Endothelial cell (in vitro differentiated cells): ENCODE data around the gene ANKS1A. TPM values are rescaled to one million over a fixed set of nuclear protein-coding genes. Genes with fewer than 3 reads are reported as not detected.

Experiments used
- DNase-seq: peaks from one replicate; pipeline ENCODE4 v3.0.0; 2021; ENCODE audit warnings: low spot score
- H3K27ac Mint-ChIP-seq: one replicate; pipeline ENCODE4 v1.8.0; 2021; ENCODE audit warnings: mixed read lengths, inconsistent platforms; ENCODE audit not compliant: unreplicated experiment
- H3K27me3 Mint-ChIP-seq: one replicate; pipeline ENCODE4 v1.8.0; 2021; ENCODE audit warnings: mild to moderate bottlenecking, moderate library complexity, mixed read lengths, inconsistent platforms; ENCODE audit not compliant: unreplicated experiment
- H3K36me3 Mint-ChIP-seq: one replicate; pipeline ENCODE4 v1.8.0; 2021; ENCODE audit warnings: mild to moderate bottlenecking, low read depth, mixed read lengths, inconsistent platforms; ENCODE audit not compliant: unreplicated experiment
- H3K4me1 Mint-ChIP-seq: one replicate; pipeline ENCODE4 v1.8.0; 2021; ENCODE audit warnings: mild to moderate bottlenecking, mixed read lengths, inconsistent platforms; ENCODE audit not compliant: unreplicated experiment
- H3K4me3 Mint-ChIP-seq: one replicate; pipeline ENCODE4 v1.8.0; 2021; ENCODE audit warnings: mild to moderate bottlenecking, mixed read lengths, inconsistent platforms; ENCODE audit not compliant: unreplicated experiment
- H3K9me3 Mint-ChIP-seq: one replicate; pipeline ENCODE4 v1.8.0; 2021; ENCODE audit warnings: mixed read lengths, inconsistent platforms; ENCODE audit not compliant: unreplicated experiment
- total RNA-seq: library from RNA; stranded (reverse); fragmentation: NEBNext Ultra II Directional; extraction: Animal tissue kit (Norgen Biotek cat#: 25700); gene quantifications from one replicate; pipeline ENCODE4 v1.2.1, GENCODE V29; 2021; ENCODE audit not compliant: unreplicated experiment
- TF ChIP-seq, protein P1 (sequence below): fragments of 200-600 bp; sonication (generic); IDR thresholded peaks from one replicate; pipeline ENCODE4 v1.5.0; 2021; ENCODE audit warnings: antibody characterized with exemption; ENCODE audit not compliant: unreplicated experiment

ANKS1A gene
- total RNA-seq, 1 donor from 2014 or later, result 20.1 TPM

DNA sequence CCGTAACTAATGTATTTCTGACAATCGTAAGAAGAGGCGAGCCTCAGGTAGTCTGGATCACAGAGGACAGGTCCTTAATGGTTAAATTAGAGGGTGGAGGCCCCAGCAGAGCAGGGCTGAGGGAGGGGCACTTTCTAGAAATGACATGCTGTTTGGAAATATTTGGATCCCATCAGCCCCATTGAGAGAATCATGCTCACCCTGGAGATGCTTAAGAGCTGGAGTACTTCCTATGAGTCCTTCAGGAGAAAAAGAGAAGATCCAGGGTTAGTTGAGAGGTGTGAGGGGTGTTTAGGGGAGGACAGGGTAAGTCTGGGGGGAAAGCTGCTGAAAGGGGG, 129.1 kb downstream of the ANKS1A start:
- no peak for DNase-seq
- Mint-ChIP-seq H3K36me3 (peaks cover 5% of the 10 kb centered on the region), H3K9me3 (no peaks in the 10 kb centered on the region), H3K27ac (no peak overlapping the region), H3K27me3 (peaks cover 3% of the 10 kb centered on the region), H3K4me1 (peaks cover 73% of the 10 kb centered on the region), H3K4me3 (no peak overlapping the region)
- TF ChIP-seq, protein P1, sequence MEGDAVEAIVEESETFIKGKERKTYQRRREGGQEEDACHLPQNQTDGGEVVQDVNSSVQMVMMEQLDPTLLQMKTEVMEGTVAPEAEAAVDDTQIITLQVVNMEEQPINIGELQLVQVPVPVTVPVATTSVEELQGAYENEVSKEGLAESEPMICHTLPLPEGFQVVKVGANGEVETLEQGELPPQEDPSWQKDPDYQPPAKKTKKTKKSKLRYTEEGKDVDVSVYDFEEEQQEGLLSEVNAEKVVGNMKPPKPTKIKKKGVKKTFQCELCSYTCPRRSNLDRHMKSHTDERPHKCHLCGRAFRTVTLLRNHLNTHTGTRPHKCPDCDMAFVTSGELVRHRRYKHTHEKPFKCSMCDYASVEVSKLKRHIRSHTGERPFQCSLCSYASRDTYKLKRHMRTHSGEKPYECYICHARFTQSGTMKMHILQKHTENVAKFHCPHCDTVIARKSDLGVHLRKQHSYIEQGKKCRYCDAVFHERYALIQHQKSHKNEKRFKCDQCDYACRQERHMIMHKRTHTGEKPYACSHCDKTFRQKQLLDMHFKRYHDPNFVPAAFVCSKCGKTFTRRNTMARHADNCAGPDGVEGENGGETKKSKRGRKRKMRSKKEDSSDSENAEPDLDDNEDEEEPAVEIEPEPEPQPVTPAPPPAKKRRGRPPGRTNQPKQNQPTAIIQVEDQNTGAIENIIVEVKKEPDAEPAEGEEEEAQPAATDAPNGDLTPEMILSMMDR, result no peak

DNA sequence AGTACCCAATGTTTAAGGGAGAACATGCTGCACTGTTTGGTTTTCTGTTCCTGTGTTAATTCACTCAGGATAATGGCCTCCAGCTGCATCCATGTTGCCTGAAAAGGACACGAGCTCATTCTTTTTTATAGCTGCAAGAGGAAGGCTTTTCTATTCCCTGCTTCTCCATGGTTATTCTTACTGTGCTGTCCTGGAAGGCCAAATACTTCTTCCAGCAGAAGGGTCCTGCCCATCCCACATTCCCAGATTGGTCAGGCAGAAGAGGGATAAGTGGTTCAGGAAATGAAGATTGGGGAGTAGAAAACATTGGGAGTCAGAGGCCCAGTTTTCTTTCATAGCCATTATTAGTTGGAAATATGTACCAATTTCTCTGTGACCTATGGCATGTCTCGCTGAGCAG, 129.7 kb downstream of the ANKS1A start:
- H3K4me3 Mint-ChIP-seq, result peak overlapping the region; percentile 37
- no peak overlapping the region for H3K27ac Mint-ChIP-seq
- DNase-seq, result no peak
- no peaks in the 10 kb centered on the region for H3K9me3 Mint-ChIP-seq
- H3K36me3 Mint-ChIP-seq, result peaks cover 5% of the 10 kb centered on the region
- peaks cover 77% of the 10 kb centered on the region for H3K4me1 Mint-ChIP-seq
- peaks cover 3% of the 10 kb centered on the region for H3K27me3 Mint-ChIP-seq
- TF ChIP-seq, protein P1, result no peak

GRCh38 chr6:35019171-35019570, 130.1 kb downstream of the ANKS1A start:
- no peaks in the 10 kb centered on the region for H3K9me3 Mint-ChIP-seq
- no peak for DNase-seq
- H3K36me3 Mint-ChIP-seq, result peaks cover 5% of the 10 kb centered on the region
- peaks cover 4% of the 10 kb centered on the region for H3K27me3 Mint-ChIP-seq
- H3K27ac Mint-ChIP-seq, result no peak overlapping the region
- TF ChIP-seq, protein P1, result no peak
- peaks cover 78% of the 10 kb centered on the region for H3K4me1 Mint-ChIP-seq
- no peak overlapping the region for H3K4me3 Mint-ChIP-seq

- DNase-seq, result no peak
- no peak overlapping the region for H3K27ac Mint-ChIP-seq
- peaks cover 4% of the 10 kb centered on the region for H3K27me3 Mint-ChIP-seq
- TF ChIP-seq, protein P1, result no peak
- peak overlapping the region; percentile 28 for H3K4me3 Mint-ChIP-seq
- no peaks in the 10 kb centered on the region for H3K9me3 Mint-ChIP-seq
- H3K36me3 Mint-ChIP-seq, result peaks cover 5% of the 10 kb centered on the region
- peaks cover 78% of the 10 kb centered on the region for H3K4me1 Mint-ChIP-seq
These were observed 130.8 kb downstream of the ANKS1A start for GRCh38 chr6:35019831-35020230.

DNA sequence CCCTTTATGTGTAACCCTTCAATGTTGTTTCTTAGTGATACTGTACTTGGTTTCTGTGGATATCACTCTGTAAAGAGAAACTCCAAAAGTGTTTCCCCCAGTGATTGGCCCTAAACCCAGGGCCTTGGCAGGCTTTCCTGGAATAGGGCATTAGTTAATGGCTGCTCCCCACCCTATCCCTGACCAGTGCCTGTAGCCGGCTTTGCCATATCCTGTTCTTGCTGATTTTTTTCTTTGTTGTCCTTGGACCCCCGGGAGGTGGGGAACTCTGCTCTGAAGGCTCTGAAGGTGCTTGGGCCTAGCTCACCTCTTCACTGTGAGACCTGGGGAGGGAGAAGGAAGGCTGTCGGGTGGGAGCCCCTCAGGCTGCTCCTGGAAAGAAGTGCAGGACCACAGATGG, 131.9 kb downstream of the ANKS1A start:
- DNase-seq, result no peak
- peaks cover 5% of the 10 kb centered on the region for H3K36me3 Mint-ChIP-seq
- TF ChIP-seq, protein P1, result no peak
- no peaks in the 10 kb centered on the region for H3K9me3 Mint-ChIP-seq
- H3K4me1 Mint-ChIP-seq, result peaks cover 73% of the 10 kb centered on the region
- no peak overlapping the region for H3K4me3 Mint-ChIP-seq
- peaks cover 4% of the 10 kb centered on the region for H3K27me3 Mint-ChIP-seq
- no peak overlapping the region for H3K27ac Mint-ChIP-seq
